SU-DHL-6 (cell line): ENCODE results near the gene MFSD2A.

Experiments
- H2AFZ ChIP-seq: fragments of 200-600 bp; sonication (generic); 2 replicates; pipeline ENCODE4 v1.6.1; 2014; ENCODE audit warnings: low read depth, mild to moderate bottlenecking, moderate library complexity, mixed read lengths, antibody characterized with exemption, low read length; ENCODE audit not compliant: severe bottlenecking
- H3F3A ChIP-seq: fragments of 200-600 bp; shearing (Covaris generic); 2 replicates; pipeline ENCODE4 v1.6.0; 2016; ENCODE audit warnings: antibody characterized with exemption, mild to moderate bottlenecking; ENCODE audit not compliant: insufficient read depth
- H3K27ac ChIP-seq: fragments of 200-600 bp; sonication (generic); 2 replicates; pipeline ENCODE4 v1.5.1; 2016; ENCODE audit warnings: low read depth, mild to moderate bottlenecking, low read length, moderate library complexity, mixed read lengths
- H3K27me3 ChIP-seq: fragments of 200-600 bp; sonication (generic), shearing (Covaris generic); 2 replicates; pipeline ENCODE4 v1.6.0; 2014; ENCODE audit warnings: mild to moderate bottlenecking, low read length
- H3K36me3 ChIP-seq: fragments of 200-600 bp; sonication (generic); 2 replicates; pipeline ENCODE4 v1.6.1; 2014; ENCODE audit warnings: mild to moderate bottlenecking, low read length, mixed read lengths
- H3K4me2 ChIP-seq: fragments of 300-600, 200-600 bp; shearing (Covaris generic), sonication (generic); 2 replicates; pipeline ENCODE4 v1.6.0; 2014; ENCODE audit warnings: low read length, low read depth, mild to moderate bottlenecking; ENCODE audit not compliant: poor library complexity, severe bottlenecking
- H3K4me3 ChIP-seq: fragments of 200-600 bp; sonication (generic); 2 replicates; pipeline ENCODE4 v1.5.1; 2014; ENCODE audit warnings: antibody characterized with exemption, low read length, mild to moderate bottlenecking, mixed read lengths; ENCODE audit not compliant: insufficient read depth, poor library complexity, severe bottlenecking
- H3K79me2 ChIP-seq: fragments of 200-600 bp; sonication (generic); 2 replicates; pipeline ENCODE4 v1.6.1; 2014; ENCODE audit warnings: mild to moderate bottlenecking, low read length, moderate library complexity; ENCODE audit not compliant: insufficient read depth
- H3K9ac ChIP-seq: fragments of 200-600 bp; sonication (generic); 2 replicates; pipeline ENCODE4 v1.7.0; 2014; ENCODE audit warnings: mild to moderate bottlenecking, low read length
- H3K9me2 ChIP-seq: fragments of 200-600 bp; sonication (generic); replicated peaks from 2 replicates; pipeline ENCODE4 v1.6.1; 2014; ENCODE audit warnings: low read length; ENCODE audit not compliant: insufficient read depth
- H3K9me3 ChIP-seq: fragments of 200-600 bp; sonication (generic); 2 replicates; pipeline ENCODE4 v1.6.1; 2014; ENCODE audit warnings: low read length, mixed read lengths; ENCODE audit not compliant: insufficient read depth
- H4K20me1 ChIP-seq: fragments of 200-600 bp; sonication (generic); 2 replicates; pipeline ENCODE4 v1.6.1; 2014; ENCODE audit warnings: low read depth, mild to moderate bottlenecking, antibody characterized with exemption, low read length, moderate library complexity, mixed read lengths
- CTCF ChIP-seq: fragments of 200-600 bp; sonication (generic); IDR thresholded peaks from one replicate; pipeline ENCODE4 v1.5.1; 2017; ENCODE audit warnings: antibody characterized with exemption, mild to moderate bottlenecking, low read length, moderate library complexity; ENCODE audit not compliant: insufficient read depth, poor library complexity, severe bottlenecking
- EZH2phosphoT487 ChIP-seq: fragments of 200-600 bp; sonication (generic), shearing (Covaris generic); conservative IDR thresholded peaks from 2 replicates; pipeline ENCODE4 v1.6.1; 2018; ENCODE audit warnings: mild to moderate bottlenecking, antibody characterized with exemption, low read length, moderate library complexity, mixed read lengths

Gene MFSD2A

GRCh38 chr1:39936724-39937491 lies 18.0 kb upstream of the MFSD2A start:
- H2AFZ ChIP-seq = no peak overlapping the region

DNA sequence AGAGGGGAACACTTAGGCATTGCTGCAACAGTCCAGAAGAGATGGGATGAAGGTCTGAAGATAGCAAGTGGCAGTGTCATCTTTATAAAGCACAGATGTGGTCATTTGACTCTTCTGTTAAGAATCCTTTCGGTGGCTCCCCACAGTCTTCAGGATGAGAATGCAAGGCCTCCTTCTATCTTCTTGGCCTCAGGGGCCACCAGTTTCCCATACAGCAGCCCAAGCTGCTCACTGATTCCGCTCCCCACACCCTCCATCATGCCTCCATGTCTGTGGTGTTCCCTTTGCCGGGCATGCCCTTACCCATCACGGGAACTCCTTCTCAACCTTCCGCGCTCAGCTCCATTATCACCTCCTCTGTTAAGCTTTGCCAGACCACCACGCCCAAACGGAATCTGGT lies 16.1 kb upstream of the MFSD2A start:
- Histone ChIP-seq H3K79me2 (no peaks in the 10 kb centered on the region), H3K36me3 (no peaks in the 10 kb centered on the region), H4K20me1 (no peaks in the 10 kb centered on the region), H3K4me3 (no peak overlapping the region), H3K27me3 (no peaks in the 10 kb centered on the region), H3K9me2 (no peaks in the 10 kb centered on the region), H3F3A (no peaks in the 10 kb centered on the region), H3K9me3 (no peaks in the 10 kb centered on the region), H3K9ac (no peak overlapping the region), H3K4me2 (no peak overlapping the region), H3K27ac (no peak overlapping the region), H2AFZ (no peak overlapping the region)
- no peak for TF ChIP-seq EZH2phosphoT487

More at GRCh38 chr1:39936724-39937491, 18.0 kb upstream of the MFSD2A start:
- Histone ChIP-seq H3K9me2 (no peaks in the 10 kb centered on the region), H3K4me3 (no peak overlapping the region), H3K9me3 (no peaks in the 10 kb centered on the region), H3K36me3 (no peaks in the 10 kb centered on the region), H4K20me1 (no peaks in the 10 kb centered on the region), H3K79me2 (no peaks in the 10 kb centered on the region), H3F3A (no peaks in the 10 kb centered on the region), H3K27me3 (no peaks in the 10 kb centered on the region), H3K9ac (no peak overlapping the region), H3K4me2 (no peak overlapping the region), H3K27ac (no peak overlapping the region)
- no peak for TF ChIP-seq EZH2phosphoT487
- no peak for TF ChIP-seq CTCF

- no peaks in the 10 kb centered on the region for H3F3A ChIP-seq
- no peak overlapping the region for H3K27ac ChIP-seq
- TF ChIP-seq EZH2phosphoT487 (no peak), CTCF (no peak)
- H2AFZ ChIP-seq = no peak overlapping the region
- no peak overlapping the region for H3K4me3 ChIP-seq
- H4K20me1 ChIP-seq = no peaks in the 10 kb centered on the region
- H3K27me3 ChIP-seq = no peaks in the 10 kb centered on the region
- no peak overlapping the region for H3K9ac ChIP-seq
- no peaks in the 10 kb centered on the region for H3K79me2 ChIP-seq
- no peaks in the 10 kb centered on the region for H3K9me3 ChIP-seq
- no peaks in the 10 kb centered on the region for H3K9me2 ChIP-seq
- H3K36me3 ChIP-seq = no peaks in the 10 kb centered on the region
- no peak overlapping the region for H3K4me2 ChIP-seq
Observed at GRCh38 chr1:39940253-39940652, 14.7 kb upstream of the MFSD2A start.
